Measurements from ENCODE around the gene TGM2.

GRCh38 chr20:38162878-38163875 lies 1.9 kb downstream of the TGM2 start:
- TF ChIP-seq HDAC2 (IDR thresholded peaks at IDR 0.05) (no peak), POLR2A (IDR thresholded peaks at IDR 0.05; ENCODE audit: low read length) (no peak; the same call in 1 of the 2 replicates), CBX8 (IDR thresholded peaks at IDR 0.05) (no peak), RAD21 (conservative IDR thresholded peaks at IDR 0.05 in 1 of 2, IDR thresholded peaks at IDR 0.05 in 1 of 2) (no peak), REST (IDR thresholded peaks at IDR 0.05) (no peak)
